GM06990 (cell line): ENCODE measurements around the gene IGSF9.

Experiments
- DNase-seq: peaks from one replicate; pipeline ENCODE4 v3.0.0-alpha.2; 2011; ENCODE audit not compliant: insufficient read length; ENCODE audit errors: extremely low read depth
- H3K27me3 ChIP-seq: replicated peaks from 2 replicates; pipeline ENCODE4 v1.6.0; 2011; ENCODE audit warnings: low read length; ENCODE audit not compliant: control insufficient read depth, insufficient read depth
- H3K36me3 ChIP-seq: 2 replicates; pipeline ENCODE4 v1.5.1; 2011; ENCODE audit warnings: low read length; ENCODE audit not compliant: control insufficient read depth, insufficient read depth
- H3K4me3 ChIP-seq: replicated peaks from 2 replicates; pipeline ENCODE4 v1.5.1; 2011; ENCODE audit warnings: low read depth, mild to moderate bottlenecking, control low read depth, low read length
- TF ChIP-seq, protein P1 (sequence below): IDR thresholded peaks from 2 replicates; pipeline ENCODE4 v1.5.1; 2011; ENCODE audit warnings: low read length, control low read depth, mild to moderate bottlenecking, inconsistent platforms; ENCODE audit not compliant: insufficient read depth, poor library complexity, severe bottlenecking

Gene IGSF9

GRCh38 chr1:159943908-159944622, 1.3 kb downstream of the IGSF9 start:
- Histone ChIP-seq H3K27me3 (peaks cover 2% of the 10 kb centered on the region), H3K36me3 (no peaks in the 10 kb centered on the region), H3K4me3 (no peak overlapping the region)
- TF ChIP-seq, protein P1, sequence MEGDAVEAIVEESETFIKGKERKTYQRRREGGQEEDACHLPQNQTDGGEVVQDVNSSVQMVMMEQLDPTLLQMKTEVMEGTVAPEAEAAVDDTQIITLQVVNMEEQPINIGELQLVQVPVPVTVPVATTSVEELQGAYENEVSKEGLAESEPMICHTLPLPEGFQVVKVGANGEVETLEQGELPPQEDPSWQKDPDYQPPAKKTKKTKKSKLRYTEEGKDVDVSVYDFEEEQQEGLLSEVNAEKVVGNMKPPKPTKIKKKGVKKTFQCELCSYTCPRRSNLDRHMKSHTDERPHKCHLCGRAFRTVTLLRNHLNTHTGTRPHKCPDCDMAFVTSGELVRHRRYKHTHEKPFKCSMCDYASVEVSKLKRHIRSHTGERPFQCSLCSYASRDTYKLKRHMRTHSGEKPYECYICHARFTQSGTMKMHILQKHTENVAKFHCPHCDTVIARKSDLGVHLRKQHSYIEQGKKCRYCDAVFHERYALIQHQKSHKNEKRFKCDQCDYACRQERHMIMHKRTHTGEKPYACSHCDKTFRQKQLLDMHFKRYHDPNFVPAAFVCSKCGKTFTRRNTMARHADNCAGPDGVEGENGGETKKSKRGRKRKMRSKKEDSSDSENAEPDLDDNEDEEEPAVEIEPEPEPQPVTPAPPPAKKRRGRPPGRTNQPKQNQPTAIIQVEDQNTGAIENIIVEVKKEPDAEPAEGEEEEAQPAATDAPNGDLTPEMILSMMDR = no peak
- no peak for DNase-seq

DNA sequence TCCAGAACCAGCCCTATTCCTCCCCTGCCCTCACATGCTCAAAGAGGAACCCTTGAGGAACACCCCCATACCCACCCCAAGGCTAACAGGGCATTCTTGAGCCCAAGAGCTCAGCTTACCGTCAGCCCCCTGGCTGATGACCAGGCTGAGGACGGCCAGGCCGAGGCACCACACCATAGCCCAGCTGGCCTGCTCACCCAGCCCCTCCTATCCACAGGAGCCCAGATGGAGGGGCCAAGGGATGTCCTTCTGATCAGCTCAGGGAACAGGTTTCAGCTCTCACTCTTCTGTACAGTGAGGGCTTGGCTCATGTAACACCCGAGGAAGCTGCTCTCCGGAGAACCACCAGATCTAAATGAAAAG, 2.2 kb downstream of the IGSF9 start:
- DNase-seq = no peak
- TF ChIP-seq, protein P1 = no peak
- H3K27me3 ChIP-seq = peaks cover 2% of the 10 kb centered on the region
- H3K36me3 ChIP-seq = no peaks in the 10 kb centered on the region
- no peak overlapping the region for H3K4me3 ChIP-seq

- no peak overlapping the region for H3K4me3 ChIP-seq
- peaks cover 2% of the 10 kb centered on the region for H3K27me3 ChIP-seq
- DNase-seq = no peak
- TF ChIP-seq, protein P1 = no peak
- no peaks in the 10 kb centered on the region for H3K36me3 ChIP-seq
Measured at GRCh38 chr1:159942632-159943277, 2.7 kb downstream of the IGSF9 start.

- H3K4me3 ChIP-seq = no peak overlapping the region
- H3K27me3 ChIP-seq = peaks cover 2% of the 10 kb centered on the region
- TF ChIP-seq, protein P1 = no peak
- DNase-seq = no peak
- H3K36me3 ChIP-seq = no peaks in the 10 kb centered on the region
Measured at GRCh38 chr1:159941591-159942560, 3.5 kb downstream of the IGSF9 start.

- DNase-seq = no peak
- TF ChIP-seq, protein P1 = no peak
- Histone ChIP-seq H3K36me3 (no peaks in the 10 kb centered on the region), H3K4me3 (no peak overlapping the region), H3K27me3 (peaks cover 2% of the 10 kb centered on the region)
Measured at GRCh38 chr1:159941141-159941540, 4.3 kb downstream of the IGSF9 start.
